GM21529 (cell line): ENCODE results near the gene TIMP3.
"Not testable (repeated sequence)": the region's sequence is repeated elsewhere in the genome, so short reads cannot be mapped to it uniquely, and the experiment has no call there.

Experiments used
- ATAC-seq: cut with Tn5 transposase; IDR thresholded peaks from one replicate; pipeline ENCODE4 v1.9.1; 2021; ENCODE audit not compliant: unreplicated experiment

Gene TIMP3

DNA sequence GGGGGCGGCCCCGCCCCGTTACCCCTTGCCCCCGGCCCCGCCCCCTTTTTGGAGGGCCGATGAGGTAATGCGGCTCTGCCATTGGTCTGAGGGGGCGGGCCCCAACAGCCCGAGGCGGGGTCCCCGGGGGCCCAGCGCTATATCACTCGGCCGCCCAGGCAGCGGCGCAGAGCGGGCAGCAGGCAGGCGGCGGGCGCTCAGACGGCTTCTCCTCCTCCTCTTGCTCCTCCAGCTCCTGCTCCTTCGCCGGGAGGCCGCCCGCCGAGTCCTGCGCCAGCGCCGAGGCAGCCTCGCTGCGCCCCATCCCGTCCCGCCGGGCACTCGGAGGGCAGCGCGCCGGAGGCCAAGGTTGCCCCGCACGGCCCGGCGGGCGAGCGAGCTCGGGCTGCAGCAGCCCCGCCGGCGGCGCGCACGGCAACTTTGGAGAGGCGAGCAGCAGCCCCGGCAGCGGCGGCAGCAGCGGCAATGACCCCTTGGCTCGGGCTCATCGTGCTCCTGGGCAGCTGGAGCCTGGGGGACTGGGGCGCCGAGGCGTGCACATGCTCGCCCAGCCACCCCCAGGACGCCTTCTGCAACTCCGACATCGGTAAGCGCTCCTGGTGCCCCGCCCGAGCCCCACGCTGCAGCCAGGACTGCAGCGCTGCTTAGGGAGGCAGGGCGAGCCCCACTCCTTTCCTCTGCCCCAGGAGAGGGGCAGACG, at the start of gene TIMP3:
TSS of gene TIMP3 (plus strand) at position 169 of the 700 bp plus-strand sequence. CDS start at position 466, 297 bp downstream.
- ATAC-seq: no peak

DNA sequence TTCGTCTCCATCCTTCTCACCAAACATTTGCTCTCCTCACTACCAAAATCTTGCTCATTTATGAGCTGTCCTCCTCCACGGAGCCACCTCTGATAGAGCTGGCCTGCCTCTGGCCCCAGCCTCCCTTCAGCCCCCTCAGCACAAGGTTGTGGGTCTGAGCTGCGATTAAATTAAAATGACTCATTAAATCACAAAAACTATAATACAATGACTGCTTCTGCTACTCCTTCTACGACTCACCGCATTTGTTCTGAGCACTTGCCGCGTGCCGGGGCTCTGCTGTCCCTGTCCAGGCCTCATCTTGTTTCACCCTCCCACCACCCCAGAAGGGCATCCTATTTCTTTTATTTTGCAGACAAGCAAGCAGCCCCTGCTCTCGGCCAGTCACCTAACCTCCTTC, 49.2 kb upstream of the TIMP3 start:
- no peak for ATAC-seq

DNA sequence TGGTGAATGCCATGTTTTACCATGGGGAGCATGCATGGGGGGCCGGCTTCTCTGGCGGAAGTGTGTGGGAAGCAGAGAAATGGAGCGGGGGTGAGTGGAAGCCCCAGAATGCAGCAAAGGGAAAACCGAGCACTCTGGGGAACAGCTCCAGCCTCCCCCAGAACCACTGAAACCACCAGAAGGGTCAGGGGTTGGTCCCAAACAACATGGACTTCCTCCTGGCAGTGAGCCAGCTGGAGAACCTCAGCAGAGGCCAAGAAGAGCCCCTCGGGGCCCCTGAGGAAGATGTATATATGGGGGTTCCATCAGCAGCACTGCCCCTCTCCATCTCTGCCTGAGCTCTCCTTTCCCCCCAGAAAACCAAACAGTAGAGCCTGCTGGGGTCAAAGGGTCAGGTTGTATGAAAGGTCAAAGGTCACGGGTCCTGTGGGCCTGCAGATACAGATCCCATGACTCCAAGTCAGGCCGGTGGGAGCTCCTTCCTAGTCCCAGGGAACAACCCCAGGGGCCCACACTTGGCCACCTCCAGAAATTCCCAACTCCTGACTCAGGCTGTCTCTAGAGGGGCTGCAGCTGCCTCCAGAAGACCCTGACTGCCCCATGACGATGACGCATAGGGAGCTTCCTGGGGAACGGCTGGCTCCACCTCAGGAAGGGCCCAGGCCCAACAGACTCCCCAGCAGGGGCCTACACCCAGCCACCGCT, 48.5 kb upstream of the TIMP3 start:
- no peak for ATAC-seq

DNA sequence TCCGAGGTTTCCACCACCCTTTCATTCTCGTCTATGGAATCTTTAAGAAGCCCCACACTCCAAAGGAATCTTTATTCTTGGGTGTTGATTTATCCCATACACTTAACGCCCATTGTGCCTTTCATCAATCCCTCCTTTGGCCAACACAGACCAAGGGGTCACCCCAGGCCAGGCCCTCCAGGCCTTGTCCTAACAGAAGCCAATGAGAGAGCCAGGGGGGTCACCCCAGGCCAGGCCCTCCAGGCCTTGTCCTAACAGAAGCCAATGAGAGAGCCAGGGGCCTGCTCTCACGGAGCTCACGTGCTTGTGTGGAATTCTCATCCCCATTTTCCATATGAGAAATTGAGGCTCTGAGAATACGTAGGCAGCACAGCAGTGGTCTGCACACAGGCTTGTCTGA, 47.9 kb upstream of the TIMP3 start:
- ATAC-seq: no peak

DNA sequence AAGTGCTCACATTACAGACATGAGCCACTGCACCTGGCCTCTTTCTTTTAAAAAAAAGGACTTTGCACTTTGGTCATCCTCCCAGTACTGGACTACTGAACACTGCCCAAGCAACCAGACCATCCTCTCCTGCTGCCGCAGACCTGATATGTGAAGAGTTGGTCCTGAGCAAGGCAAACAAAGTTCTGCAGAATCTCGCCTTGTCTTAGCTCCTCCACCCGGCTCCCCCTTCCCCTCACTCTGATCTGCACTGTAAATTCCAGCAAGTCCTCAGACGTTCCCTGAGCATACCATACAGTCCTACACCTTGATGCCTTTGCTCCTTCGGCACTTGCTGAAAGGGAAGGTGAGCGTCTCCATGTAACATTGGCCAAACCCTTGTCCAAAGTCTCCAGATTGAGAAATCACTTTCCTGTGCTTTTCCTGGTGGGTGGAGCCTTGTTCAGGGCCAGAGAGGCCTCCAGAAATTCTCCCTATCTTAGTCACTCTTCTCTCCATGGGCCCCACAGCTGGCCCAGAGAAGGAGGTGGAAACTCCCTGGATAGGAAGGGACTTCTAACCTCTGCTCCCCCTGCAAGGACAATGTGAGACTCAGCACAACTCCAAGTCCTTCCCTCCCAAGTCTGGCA, 47.0 kb upstream of the TIMP3 start:
- ATAC-seq: no peak

DNA sequence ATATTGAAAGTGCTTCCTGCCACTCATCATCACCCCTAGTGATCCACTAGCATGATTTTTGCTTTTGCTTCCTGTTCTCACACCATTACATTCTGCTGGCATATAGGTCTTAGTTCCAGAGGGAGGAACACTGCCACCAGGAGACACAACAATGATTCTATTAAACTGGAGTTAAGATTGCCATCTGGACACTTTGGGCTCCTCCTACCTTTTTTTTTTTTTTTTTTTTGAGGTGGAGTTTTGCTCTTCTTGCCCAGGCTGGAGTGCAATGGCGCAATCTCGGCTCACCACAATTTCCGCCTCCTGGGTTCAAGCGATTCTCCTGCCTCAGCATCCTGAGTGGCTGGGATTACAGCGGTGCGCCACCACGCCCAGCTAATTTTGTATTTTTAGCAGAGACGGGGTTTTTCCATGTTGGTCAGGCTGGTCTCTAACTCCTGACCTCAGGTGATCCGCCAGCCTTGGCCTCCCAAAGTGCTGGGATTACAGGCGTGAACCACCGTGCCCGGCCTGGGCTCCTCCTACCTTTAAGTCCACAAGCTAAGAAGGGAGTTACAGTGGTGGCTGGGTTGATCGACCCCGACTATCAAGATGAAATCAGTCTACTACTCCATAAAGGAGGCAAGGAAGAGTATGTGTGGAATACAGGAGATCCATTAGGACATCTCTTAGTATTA, 44.3 kb upstream of the TIMP3 start:
- ATAC-seq: not testable (repeated sequence)

DNA sequence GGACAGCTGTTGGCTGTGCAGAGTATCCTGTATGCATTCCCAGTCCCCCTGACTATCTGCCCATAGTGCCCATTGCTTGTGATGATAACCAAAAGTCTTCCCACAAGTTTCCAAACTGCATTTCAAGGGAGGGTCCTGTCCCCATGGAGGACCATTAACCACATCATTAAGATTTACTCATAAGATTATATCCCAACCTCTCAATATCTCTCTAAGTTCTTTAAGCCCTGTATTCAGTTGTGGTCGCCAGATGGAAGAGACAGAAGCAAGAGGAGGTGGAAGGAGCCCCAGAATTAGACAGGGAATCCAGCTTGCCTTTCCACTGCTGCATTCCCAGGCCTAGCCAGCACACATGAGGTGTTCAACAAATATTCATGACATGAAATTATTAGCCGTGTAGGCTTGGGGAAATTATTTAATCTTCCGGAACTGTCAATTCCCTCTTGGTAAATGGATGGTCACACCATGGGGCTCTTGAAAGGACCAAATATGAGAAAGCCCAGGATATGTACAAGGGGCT, 42.6 kb upstream of the TIMP3 start:
- ATAC-seq: no peak

DNA sequence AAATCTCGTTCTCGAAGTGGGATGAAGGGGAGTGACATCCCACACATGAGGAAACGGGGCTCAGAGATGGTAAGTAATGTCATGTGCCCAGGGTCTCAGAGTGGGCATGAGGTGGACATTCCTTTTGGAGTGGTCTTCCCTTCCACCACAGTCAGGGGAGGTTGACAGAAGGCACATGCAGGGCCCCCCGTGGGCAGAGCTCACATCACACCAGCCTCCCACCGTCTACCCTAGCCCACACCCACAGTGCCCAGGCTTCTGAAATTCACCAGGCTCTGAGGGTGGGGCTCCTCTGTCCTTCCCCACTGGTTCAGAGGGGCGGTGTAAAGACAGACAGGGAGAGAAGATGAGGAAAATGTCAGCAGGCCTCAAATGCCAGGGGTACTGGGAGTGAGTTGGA, 41.1 kb upstream of the TIMP3 start:
- ATAC-seq: no peak

DNA sequence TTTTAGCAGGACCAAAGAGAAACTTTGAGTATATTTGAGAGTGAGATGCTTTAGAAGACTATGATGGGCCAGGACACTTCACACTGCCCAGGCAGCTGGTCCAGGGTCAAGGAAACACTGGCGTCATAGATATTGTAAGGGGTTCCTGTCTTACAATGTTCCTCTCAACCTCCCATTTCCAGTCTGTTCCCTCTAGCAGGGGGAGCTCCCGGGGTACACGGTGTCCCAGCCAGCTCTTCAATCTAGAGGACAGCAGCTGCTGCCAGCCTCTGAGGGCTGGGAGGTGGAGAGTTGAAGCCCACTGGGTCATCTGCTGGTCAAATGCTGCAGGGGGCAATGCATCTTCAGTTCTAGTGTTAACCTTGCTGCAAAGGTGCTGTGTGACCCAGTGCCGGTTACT, 40.7 kb upstream of the TIMP3 start:
- ATAC-seq: no peak

DNA sequence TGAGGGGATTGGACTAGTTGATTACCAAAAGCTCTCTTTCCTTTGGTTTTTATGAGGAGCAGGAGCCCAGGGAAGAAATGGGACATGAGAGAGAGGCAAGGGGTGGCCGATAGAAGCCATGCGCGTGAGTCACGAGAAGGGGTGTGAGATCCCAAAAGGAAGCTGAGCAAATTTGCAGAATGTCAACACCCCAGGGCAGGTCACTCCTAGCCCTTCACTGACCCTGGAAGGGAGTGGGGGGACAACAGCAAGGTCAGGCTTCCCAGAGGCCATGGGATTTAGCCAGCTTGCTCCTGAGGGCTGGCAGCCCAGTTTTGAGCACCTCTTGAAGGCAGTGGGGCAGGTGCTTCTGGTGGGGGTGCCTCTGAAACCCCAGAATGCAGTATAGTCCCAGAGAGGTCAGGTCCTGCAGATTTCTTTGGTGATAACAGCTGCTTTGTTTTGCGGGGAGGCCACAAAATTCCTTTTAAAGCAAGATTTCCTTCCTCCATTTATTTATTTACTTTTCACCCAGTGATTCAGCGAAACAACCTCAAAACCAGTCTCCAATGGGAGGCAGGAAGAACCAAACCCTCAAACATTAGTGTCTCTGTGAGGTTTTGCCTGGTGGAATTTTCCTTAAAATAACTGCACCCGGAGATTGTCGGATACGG, 40.1 kb upstream of the TIMP3 start:
- ATAC-seq: no peak

DNA sequence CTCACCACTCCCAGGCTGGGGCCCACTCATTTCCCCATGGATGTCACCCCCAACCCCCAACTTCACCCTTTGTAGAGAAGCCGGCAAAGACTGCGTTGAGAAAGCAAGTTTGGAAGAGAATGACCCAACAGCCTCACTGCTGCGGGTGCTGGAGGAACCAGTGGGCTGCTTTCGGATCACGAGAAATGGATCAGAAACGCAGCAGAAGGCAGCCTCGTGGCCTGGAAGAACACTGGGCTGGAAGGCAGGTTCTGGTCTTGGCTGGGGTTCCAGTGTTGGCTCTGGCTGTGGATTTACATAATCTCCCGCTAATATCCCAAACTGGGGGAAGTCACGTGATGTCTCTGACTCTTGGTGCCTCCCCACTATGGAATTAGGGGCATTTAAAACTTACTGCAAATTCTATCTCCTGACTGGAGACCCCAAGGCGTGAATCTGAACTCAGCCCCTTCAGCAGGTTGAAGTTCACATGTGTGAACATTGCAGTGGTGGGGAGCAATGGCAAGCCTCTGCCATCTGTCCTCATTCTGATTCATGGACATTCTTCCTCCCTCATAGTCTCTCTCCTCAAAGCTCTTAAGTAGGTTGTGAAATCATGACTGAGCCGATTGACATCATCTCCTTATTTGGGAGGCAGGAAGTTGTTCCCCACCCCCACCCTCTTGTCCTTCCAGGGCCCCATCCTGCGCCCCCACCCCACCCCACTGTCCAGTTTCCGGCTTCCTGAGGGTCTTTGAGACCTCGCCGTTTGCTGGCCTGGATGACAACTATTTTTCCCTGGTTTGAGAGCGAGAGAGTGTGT, 37.0 kb upstream of the TIMP3 start:
- ATAC-seq: no peak

DNA sequence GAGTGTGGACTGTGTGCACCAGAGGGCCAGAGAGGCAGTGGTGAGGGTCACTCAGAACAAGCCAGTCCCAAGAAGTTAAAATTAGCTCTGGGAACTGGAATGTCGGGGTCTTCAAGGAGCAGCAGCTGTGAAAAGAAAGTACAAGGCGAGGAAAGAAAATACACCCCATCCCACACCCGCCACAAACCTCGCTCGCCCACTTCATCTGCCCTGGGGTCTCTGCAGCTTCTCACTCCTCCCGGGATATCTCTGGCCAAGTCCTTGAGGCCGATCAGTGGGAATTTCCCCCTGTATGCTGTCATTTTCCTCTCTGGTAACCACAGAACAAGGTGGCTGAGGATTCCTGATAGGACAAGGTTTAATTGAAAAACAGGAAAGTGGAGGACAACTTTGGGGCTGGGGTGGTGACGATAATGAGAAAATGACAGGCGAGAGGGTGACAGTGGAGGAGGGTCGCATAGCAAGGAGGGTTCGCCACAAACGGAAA, 36.3 kb upstream of the TIMP3 start:
- no peak for ATAC-seq

DNA sequence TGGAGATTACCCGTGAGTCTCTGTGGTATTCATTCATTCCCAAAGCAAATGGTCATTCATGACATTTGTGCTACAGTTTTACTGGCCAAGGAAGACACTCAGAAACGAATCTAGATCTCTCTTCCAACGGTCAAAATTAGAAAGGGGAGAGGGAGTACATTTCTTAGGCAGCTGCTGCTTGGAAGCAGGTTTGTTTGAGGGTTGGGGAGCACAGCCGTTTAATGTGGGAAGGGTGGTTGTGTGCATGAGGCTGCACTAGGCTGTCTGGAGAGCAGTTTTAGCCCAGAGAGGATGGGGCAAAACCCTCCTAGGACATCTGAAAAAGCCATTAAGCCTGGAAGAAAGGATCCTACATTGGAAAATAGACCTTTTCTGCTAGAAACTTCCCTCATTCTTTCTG, 29.7 kb upstream of the TIMP3 start:
- ATAC-seq: no peak

DNA sequence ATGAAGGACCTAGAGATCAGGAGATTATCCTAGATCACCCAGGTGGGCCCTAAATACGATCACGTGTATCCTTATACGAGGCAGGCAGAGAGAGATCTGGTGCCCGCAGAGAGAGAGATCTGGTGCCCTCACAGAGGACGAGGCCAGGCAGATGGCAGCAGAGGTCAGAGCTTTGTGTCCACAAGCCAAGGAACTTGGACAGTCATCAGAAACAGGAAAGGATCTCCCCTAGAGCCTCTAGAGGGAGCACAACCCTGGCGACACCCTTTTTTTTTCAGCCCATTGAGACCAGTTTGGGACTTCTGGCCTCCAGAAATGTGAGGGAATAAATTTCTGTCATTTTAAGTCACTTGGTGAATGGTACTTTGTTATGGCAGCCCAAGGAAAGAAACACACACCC, 25.5 kb upstream of the TIMP3 start:
- ATAC-seq: no peak

DNA sequence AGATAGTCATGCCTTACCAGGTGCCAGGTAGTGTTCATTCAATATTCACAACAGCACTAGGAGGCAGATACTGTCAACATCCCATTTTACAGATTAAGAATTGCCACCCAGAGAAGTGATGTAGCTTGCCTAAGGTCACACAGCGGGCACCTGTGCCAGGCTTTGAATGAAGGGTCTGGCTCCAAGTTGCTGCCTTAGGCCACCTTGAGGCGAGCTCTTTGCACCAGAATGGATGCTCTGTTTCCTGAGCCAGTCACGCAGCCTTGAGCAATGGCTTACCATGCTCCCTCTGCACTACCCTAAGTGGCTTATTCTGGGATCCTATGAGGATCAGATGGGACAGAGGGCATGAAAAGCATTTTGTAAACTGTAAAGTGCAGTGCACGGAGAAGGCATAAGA, 25.1 kb upstream of the TIMP3 start:
- no peak for ATAC-seq

DNA sequence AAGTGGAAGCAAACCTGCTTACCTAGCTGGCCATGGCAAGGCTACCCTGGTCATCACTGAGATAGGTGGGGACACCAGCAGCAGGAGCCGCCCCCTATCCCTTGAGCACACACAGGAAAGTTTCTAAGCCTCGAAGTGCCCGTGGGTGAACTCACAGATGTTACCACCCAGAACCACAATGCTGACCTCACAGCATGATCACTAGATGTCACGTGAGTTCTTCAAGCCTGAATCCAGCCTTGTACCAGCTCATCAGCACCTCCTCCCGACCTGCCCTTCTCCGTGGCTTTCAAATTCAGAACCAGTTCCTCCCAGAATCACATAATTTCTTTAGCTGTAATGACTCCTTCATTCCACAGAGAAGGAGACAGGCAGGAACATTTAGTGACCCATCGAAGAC, 24.7 kb upstream of the TIMP3 start:
- ATAC-seq: no peak

DNA sequence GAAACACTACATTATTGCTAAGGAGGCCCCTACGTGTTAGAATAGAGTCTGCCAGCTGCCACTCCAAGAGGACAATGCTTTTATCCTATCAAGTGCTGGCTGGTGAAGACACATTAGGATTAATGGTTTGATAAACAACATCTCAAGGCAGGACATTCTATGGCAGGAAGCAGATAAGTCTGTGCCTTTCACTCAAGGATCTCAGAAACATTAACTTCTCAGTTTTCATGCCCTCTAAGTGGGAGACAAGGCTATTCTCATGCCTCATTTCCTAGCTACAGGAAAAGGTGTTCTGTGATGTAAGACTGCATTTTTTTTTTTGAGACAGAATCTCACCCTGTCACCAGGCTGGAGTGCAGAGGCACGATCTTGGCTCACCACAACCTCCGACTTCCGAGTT, 23.5 kb upstream of the TIMP3 start:
- no peak for ATAC-seq

DNA sequence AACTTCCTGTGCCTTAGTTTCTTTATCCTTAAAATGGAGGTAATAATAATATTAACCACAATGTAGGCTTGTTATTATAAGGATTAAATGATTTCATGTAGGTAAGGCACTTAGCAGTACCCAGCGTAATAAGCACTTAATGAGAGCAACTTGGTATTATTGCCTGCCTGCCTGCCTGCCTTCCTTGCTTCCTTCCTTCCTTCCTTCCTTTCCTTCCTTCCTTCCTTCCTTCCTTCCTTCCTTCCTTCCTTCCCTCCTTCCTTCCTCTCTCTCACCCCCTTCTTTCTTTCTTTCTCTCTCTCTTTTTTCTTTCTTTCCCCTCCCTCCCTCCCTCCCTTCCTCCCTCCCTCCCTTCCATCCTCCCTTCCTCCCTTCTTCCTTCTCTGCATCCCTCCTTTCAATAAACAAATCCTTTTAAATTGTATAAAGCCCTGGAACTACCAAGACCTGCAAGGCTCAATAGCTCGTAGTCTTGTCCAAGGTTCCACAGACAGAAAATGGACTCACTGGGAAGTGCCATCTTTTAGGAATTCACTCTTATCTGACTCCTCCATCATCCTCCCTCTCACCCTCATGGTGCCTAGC, 20.7 kb upstream of the TIMP3 start:
- ATAC-seq: no peak

DNA sequence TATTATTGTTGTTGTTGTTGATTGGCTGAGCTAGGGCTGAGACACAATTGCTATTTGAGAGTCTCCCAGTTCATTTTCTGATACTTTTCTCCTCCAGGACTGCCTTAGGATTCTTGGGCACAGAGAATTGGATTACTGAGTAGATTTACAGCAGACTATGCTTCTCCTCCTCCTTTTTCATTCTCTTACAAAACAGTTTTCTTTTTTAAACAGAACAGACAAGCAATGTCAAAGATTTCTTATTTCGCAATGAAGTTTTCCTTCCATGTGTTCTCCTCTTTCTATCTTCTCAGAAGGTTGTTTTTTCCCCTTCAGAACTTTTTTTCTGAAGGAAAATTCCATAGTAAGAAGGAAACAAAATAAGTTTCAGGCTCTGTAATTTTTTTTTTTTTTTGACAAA, 19.8 kb upstream of the TIMP3 start:
- ATAC-seq: no peak
